GM18907 (cell line): ENCODE results near the gene LAMC3.
"Not testable (repeated sequence)": the region's sequence is repeated elsewhere in the genome, so short reads cannot be mapped to it uniquely, and the experiment has no call there.

Source experiments
- ATAC-seq: cut with Tn5 transposase; IDR thresholded peaks from one replicate; pipeline ENCODE4 v1.9.1; 2021; ENCODE audit warnings: mild to moderate bottlenecking, moderate library complexity; ENCODE audit not compliant: unreplicated experiment

The LAMC3 gene

DNA sequence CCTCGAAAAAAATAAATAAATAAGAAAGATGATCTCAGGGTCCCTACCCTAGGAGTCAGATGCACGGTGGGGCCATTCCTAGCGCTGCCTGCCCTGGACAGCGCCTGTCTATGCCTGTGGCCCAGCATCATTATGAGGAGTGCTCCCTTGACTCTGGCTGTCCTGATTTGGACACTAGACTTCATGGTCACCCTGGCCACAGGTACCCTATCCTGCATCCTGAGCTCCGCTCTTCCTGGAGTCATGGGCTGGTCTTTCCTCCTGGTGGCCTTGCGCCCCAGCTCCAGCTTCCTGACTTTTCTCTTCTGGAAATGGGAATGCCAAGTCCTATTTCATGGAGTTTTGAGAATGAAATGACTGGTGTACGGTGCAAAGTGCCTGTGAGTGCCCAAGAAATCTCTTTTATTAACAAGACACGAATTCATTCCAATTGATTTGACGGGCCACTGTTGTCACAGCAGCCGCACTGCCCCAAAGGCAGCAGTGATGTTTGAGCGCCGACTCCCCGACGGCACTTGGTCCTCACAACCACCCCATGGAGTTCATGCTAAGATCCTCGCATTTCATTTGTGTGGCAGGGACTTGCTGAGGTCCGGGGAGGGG is 86.8 kb downstream of the LAMC3 start:
- ATAC-seq: no peak

DNA sequence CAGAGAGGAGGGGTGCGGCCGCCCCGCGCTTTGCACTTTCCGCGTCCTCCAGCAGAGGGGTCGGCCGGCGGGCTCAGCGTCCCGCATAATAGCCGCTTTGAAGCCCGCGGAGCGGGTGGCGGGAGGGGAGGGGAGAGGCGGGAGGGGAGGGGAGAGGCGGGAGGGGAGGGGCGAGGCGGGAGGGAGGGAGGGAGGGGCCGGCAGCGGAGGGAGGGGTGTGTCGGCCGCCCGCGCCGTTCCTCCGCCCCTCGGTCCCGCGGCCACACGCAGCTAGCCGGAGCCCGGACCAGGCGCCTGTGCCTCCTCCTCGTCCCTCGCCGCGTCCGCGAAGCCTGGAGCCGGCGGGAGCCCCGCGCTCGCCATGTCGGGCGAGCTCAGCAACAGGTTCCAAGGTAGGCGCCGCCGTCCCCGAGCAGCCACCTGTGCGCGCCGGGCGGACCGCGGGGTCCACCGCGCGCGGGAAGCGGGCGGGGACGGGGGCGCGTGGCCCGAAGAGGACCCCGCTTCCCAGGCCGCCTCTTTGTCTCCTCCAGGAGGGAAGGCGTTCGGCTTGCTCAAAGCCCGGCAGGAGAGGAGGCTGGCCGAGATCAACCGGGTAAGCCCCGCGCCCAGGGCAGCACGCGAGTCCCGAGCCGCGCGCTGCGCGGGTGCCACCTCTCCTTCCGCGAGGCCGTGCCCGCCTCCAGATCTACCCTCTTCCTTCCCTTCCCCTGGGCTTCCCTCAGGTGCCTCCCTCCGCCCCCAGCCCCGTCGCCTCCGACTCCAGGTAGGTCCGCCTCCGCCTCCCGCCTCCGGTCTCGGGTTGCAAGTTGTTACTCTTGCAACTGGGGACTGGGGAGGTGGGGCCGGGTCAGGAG is 87.5 kb downstream of the LAMC3 start, which contains the start of gene AIF1L:
AIF1L (plus strand) TSS at position 263 of the 857 bp plus-strand sequence; CDS start at position 362, 99 bp downstream.
- no peak for ATAC-seq

DNA sequence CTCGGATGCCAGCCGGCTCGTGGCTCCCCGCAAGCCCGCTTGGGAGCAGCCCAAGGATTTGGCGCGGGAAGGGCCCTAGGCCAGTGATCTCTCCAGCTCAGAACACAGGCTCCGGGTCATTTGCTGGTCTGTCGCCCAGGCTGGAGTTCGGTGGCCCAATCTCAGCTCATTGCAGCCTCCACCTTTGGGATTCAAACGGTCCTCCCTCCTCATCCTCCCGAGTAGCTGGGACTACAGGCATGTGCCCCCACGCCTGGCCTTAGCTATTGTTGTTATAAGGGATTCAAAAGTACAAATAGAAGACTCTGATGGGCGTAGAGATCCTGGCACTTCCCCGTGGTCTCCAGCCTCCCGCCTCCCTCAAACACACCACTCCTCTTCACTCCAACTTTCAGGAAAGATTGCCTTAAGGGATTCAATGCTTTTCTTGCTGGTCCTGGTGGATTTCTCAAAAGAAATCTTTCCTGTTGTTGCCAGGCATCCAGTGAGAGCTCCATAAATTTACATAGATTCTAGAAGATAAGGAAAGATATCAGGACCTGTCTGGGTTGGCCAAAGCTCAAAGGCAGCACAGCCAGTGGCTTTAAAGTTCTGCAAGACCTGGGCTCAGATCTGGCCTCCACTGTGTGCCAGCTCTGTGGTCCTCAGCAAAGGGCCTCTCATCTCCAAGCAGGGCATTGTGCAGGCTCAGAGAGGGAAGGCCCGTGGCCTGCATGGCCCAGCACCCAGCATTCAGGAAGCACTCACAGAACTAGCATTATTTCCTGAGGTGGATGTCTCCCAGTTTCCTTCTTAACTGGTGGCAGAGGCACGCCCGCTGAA is 88.4 kb downstream of the LAMC3 start:
- no peak for ATAC-seq

DNA sequence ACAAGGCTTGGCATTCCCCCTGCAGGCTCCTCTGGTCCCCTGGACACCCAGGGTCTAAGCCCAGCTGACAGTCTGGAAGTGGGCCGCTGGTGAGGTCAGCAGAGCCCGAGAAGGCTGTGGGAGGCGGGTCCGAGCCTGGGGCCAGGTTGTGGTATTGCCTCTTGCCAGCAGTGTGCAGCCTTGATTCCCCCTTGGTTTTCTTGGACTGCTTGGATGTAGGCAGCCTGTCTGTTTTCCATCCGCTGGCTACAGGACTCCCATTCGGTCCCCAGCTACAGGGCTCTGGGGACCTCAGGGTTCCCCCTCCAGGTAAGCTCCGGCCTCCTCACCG is 88.9 kb downstream of the LAMC3 start:
- no peak for ATAC-seq

DNA sequence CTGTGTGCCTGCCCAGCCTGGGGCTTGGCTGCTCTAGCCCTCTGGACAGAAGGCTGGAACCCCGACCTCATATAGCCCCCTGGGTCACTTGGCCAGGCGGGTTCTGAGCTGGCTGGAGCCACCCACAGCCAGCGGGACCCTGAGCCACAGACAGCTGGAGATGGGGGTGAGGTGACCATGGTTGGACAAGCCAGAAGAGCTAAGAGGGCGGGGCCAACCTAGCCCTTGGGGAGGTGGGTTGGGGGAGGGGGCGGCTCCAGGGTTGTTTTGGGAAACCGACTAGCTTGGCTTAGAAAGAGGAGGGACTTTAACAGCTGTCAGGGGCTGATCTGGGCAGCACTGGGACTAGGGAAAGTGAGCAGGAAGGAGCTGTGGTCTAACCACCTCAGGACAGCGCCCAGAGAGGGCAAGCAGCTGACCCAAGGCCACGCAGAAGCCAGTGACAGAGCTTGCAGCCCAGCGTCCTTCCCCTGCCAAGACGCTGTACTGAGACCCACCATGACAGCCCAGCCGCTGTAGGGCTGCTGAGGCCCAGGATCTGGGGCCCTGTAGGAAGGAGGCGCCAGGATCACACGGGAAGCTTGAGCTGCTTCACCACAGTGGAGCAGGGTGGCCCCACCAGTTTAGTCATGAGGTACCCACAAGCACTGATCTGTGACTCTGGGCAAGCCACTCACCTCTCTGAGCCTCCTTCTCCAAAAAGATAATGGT is 89.6 kb downstream of the LAMC3 start:
- ATAC-seq: no peak

DNA sequence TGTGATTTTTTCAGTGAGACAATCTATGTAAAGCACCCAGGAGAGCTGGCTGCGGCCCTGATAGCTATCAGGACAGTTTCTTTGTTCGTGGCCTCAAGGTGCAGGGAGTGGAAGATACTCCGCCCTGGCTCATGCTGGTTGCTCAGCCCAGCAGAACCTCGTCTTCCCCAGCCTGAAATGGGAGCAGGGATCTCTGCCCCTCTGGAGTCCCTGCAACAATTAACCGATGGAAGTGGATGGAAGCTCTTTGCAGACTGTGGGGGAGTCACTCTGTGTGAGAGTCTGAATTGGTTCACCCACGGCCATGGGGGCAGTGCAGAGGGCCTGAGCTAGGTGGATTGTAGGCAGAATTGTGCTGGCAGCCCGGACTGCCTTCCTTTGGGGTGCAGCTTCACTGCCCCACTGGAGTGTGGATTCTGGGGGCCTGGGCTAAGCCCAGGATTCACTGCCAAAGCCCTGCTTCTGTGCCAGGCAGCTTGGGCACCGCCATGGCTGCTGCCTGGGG is 90.2 kb downstream of the LAMC3 start:
- no peak for ATAC-seq

DNA sequence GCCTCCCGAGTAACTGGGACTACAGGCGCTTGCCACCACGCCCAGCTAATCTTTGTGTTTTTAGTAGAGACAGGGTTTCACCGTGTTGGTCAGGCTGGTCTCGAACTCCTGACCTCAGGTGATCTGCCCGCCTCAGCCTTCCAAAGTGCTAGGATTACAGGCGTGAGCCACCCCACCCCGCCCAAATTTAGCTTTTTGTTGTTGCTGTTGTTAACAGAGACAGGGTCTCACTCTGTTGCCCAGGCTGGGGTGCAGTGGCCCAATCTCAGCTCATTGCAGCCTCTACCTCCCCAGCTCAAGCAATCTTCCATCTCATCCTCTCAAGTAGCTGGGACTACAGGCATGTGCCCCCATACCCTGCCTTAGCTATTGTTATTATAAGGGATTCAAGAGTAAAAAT is 90.9 kb downstream of the LAMC3 start:
- not testable (repeated sequence) for ATAC-seq

DNA sequence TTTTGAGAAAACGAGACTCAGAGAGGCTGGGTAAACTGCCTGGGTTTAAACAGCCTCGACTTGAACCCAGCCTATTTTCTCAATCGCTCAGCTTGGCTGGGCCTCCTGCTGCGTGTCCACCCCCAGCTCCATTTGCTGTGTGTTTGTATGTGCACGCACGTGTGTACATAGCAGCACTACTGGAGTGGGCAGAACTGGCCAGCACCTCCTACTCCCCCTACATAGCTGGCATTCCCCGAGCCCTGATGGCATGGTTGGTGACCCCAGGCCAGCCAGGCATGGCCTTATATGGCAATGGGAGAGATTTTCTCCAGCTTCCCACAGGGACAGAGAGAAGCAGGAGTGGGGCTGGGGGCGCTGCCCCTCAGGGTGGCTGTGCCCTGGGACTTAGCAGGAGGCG is 91.5 kb downstream of the LAMC3 start:
- ATAC-seq: no peak

DNA sequence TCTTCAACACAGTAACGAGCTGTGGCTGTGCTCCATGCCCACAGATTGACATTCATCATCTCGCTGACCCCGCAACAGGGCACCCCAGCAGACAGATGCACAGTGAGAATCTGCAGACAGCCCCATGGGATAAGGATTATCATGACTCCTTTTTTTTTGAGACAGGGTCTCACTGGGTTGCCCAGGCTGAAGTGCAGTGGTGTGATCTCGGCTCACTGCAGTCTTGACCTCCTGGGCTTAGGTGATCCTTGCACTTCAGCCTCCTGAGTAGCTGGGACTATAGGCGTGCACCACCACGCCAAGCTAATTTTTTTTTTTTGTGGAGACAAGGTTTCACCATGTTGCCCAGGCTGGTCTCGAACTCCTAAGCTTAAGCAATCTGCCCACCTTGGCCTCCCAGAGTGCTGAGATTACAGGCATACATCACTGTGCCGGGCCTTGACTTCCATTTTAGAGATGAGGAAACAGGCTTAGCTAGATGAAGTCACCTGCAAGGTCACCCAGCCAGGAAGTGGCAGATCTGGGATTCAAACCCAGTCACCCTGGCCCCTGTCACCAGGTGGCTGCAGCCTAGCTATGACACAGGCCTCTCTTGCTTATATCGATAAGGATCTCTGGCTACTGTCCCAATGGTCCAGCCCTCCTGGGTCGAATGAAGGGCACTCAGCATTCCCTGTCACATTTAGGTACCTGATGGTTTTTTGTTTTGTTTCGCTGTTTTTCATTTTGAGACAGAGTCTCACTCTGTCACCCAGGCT is 92.4 kb downstream of the LAMC3 start:
- no peak for ATAC-seq

DNA sequence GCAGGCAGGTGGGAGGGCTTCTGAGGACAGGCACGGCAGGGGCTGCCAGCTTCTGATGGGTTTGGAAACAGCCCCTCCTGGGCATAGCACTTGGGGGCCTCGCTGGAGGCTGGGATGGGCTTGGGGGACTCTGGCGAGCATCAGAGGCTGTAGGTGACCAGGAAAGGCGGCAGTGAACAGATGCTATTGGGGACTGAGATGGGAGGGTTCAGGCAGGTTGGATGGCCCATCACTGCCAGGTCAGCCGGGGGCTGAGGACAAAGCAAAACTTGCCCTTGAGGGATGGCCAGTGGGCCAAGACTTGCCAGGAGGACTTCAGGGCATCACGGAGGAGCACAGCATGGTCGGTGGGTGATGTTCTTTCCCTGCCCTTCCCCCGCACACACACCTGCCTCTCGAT is 94.0 kb downstream of the LAMC3 start:
- no peak for ATAC-seq

DNA sequence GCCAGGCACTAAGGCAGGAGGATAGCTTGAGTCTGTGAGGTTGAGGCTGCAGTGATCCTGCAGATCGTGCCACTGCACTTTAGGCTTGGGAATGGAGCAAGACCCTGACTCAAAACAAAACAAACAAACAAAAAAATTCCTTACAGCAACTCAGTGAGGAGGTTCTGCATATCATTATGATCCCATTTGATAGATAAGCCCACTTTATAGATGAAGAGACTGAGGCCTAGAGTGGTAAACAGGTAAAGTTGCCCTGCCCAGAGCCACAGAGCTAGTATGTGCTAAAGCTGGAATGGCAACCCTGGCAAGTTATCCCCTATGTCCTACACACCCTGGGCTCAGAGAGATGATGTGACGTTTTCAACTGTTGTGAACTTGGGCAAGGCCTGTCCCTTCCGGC is 94.6 kb downstream of the LAMC3 start:
- no peak for ATAC-seq

DNA sequence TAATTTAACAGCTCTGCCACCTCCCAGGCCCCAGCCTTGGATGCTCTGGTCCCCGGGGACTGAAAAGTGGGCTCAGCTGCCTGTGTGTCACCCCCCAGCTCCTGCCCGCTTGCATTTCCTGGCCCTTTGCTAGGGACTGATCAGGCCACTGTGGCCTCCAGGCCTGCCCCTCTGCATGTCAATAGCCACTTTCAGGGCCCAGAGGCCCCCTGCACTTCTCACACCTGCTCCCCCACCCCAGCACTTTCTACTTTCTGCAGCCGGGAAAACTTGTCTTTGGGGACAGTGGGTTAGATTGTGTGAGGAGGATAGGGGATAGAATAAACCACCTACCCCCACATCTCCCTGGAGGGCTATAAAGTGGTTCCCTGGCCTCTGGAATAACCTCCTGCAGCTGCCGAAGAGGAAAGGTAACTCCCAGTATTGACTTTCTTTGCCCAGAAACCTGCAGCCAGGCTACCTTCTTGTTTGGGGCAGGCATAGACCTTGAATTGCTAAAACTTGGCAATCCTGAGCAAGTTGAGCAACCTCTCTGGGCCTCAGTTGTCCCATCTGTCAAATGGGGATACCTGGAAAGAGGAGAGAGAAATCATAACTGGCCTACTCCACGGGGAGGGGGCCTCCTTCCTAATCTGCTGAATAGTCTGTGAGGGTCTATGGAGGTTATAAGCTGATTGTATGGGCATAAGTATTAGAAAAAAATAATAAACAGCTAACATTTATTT is 95.2 kb downstream of the LAMC3 start:
- no peak for ATAC-seq

DNA sequence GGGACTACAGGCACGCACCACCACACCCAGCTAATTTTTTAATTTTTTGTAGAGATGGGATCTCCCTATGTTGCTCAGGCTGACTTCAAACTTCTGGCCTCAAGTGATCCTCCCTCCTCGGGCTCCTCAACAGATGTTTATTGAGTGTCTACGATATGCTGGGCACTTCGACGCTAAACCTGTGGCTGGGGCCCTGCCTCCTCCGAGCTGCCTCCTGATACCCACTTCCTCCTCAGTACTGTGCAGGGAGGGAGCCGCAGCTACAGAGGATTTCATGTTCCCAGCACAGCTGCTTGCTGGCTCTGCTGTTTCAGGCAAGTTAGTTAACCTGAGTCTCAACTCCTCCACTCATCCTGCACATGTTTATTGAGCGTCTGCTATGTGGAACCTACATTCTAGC is 97.0 kb downstream of the LAMC3 start:
- no peak for ATAC-seq

DNA sequence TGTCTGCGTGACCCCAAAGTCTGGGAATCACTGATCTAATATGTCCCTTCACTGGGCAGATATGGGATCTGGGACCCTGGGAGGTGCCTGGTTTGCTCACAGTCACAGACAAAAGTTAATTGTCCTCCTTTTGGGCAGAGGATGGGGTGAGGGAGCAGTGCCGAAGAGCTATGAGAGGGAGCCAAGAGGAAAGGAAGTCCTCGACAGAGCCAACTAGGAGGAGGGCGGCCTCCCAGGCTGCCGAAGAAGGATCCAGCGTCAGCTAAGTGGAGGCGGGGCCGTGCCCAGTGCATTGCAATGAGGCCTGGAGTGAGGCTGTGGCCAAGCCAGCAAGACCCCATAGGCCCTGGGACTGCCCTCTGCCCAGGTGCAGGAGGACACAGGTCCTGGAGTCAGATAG is 98.8 kb downstream of the LAMC3 start:
- no peak for ATAC-seq

DNA sequence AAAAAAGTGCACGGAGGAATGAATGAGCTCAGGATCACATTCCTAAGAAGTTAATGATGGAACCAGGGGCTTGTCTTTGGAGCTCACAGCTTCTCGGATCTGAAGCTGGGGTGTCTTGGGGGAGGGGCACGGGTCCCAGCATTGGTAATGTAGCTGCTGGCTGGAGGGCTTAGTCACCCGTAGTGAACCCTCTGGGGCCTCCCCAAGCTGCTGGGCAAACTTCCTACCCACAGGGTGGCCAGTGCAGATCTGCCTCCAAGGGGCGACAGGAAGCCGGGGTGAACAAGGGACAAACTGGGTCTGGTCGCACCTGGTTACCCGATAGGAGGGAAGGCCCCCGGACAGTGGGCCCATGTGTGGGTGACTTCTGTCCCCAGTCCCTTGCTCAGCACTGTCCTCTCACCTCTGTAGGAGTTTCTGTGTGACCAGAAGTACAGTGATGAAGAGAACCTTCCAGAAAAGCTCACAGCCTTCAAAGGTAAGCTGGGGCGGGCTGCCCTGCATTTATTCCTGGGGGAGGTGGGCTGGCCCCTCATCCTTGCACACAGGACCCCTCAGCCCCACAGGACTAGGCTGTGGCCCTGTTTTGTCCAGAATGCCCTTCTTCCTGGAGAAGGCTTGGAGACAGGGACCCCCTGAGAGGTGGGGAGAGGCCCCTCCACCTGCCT is 102.3 kb downstream of the LAMC3 start:
- no peak for ATAC-seq

DNA sequence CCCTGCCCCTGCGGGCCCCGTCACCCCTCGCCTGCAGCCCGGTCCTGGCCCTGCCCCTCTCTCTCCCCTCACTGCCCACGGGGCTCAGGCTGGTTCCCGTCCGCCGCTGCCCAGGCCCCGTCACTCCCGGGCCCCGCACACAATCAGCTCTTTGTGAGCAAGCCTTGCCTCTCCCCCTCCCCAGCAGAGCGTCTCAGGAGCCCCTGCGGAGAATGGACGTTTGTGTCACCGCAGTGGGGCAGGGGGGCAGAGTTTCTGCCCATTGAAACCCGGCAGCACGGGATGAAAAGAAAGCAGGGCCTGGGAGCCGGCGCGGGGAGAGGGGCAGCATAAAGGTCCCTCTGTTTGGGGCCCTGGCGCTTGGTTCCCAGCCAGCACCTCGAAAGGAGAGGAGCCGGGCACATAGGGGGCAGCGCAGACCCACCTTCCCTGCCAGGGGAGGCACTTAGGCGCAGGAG is 102.9 kb downstream of the LAMC3 start:
- ATAC-seq: no peak

DNA sequence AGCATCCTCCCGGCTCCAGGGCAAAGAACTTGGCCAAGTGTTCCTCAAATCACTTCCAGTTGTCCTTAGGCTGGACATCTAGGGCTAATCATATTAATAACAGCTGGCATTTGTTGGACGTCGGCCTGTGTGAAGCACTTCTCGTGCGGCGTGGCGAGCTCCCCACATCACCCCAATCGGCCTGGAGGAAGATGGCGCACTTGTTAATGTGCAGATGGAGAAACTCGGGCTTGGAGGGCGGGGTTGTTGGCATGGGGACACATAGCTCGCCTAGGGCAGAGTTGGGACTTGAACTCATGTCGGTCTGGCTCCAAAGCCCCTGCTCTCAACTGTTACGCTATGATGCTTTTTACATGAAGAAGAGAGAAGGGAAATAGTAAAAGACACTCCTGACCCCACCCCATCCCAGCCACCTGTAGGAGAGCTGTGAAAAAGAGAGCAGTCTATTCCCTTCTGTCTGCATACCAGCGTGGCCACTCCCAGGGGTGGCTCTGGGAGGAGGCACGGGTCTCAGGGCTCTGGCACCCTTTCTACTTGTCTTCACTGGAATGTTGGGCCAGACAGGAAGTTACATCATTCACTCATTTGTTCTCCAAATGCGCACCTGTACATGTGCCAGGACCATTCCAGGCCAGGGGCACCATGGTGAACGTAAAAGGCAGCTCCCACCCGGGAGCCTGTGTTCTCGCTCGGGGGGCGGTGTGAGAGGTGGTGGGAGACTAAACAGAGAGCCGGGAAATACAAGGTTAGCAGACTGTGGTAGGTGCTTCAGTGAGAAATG is 103.6 kb downstream of the LAMC3 start:
- ATAC-seq: no peak

DNA sequence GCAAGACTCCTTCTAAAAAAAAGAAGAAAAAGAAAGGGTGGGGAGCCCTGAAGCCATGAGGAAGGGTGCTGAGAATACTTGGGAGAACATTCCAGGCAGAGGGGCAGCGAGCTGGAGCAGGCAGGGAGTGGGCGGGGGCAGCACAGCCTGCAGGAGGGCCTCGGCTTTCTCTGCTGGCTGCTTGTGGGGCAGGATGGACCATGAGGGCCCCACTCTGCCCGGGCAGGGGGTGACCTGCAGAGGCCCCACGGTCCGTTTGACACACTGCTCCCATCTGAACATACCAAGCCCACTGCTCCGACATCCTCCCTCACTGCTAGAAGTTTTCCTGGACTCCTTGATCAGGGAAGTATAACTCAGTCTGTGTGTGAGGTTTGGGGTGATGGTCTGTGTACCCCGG is 104.7 kb downstream of the LAMC3 start:
- ATAC-seq: no peak
